Measurements from ENCODE around the gene SPOCK2. TPM values are rescaled to one million over a fixed set of nuclear protein-coding genes. Genes with fewer than 3 reads are reported as not detected.

SPOCK2 gene
- total RNA-seq, 4 donors from 2014 or later = 4.6 to 12.1 (median 7.8) TPM

DNA sequence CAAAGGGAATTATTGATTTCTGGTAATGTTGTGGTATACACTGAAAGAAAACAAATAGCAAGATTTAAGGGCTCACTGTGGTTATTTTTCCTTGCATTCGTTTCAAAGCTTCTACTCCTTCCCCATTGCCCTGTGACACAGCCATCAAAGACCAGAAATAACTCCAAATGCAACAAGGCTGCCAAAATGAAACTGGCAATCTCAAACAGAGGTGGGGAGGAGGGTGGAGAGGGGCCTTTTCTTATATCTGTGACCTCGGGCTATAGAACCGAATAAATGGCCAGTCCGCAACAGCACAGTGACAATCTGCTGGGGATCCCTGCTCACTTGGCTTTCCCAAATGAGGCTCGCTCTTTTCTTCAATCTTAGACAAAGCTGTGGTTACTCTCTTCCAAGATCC, 17.4 kb upstream of the SPOCK2 start:
- peaks cover 3 to 28% (median 19%) of the 10 kb centered on the region in 4 donors for H3K36me3 ChIP-seq
- 95% methylated on average over 5 of the region's 5 CpGs for WGBS
- no peak overlapping the region for H3K4me3 ChIP-seq
- H3K9me3 ChIP-seq = no peaks in the 10 kb centered on the region
- TF ChIP-seq, protein P1, sequence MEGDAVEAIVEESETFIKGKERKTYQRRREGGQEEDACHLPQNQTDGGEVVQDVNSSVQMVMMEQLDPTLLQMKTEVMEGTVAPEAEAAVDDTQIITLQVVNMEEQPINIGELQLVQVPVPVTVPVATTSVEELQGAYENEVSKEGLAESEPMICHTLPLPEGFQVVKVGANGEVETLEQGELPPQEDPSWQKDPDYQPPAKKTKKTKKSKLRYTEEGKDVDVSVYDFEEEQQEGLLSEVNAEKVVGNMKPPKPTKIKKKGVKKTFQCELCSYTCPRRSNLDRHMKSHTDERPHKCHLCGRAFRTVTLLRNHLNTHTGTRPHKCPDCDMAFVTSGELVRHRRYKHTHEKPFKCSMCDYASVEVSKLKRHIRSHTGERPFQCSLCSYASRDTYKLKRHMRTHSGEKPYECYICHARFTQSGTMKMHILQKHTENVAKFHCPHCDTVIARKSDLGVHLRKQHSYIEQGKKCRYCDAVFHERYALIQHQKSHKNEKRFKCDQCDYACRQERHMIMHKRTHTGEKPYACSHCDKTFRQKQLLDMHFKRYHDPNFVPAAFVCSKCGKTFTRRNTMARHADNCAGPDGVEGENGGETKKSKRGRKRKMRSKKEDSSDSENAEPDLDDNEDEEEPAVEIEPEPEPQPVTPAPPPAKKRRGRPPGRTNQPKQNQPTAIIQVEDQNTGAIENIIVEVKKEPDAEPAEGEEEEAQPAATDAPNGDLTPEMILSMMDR (IDR thresholded peaks at IDR 0.05) = no peak
- no peak for TF ChIP-seq POLR2AphosphoS5 (IDR thresholded peaks at IDR 0.05)
- TF ChIP-seq POLR2A (IDR thresholded peaks at IDR 0.05; ENCODE audit: low read depth) = no peak
- no peak for TF ChIP-seq EP300 (IDR thresholded peaks at IDR 0.05)
- intact Hi-C loops (cut with DNase I) = no loop called here
- H3K4me1 ChIP-seq = peaks cover 0 to 12% (median 0%) of the 10 kb centered on the region in 4 donors
- no peak overlapping the region for H3K27ac ChIP-seq (replicated peaks in 1 of 4)
- DNase-seq (ENCODE audit: extremely low spot score) = no peak
- no peaks in the 10 kb centered on the region for H3K27me3 ChIP-seq

GRCh38 chr10:72105098-72105475, 16.7 kb upstream of the SPOCK2 start:
- DNase-seq (ENCODE audit: extremely low spot score) = no peak
- TF ChIP-seq, protein P1 (IDR thresholded peaks at IDR 0.05) = no peak
- TF ChIP-seq EP300 (IDR thresholded peaks at IDR 0.05) = no peak
- TF ChIP-seq POLR2AphosphoS5 (IDR thresholded peaks at IDR 0.05) = no peak
- TF ChIP-seq POLR2A (IDR thresholded peaks at IDR 0.05; ENCODE audit: low read depth) = no peak

GRCh38 chr10:72104472-72105097, 16.2 kb upstream of the SPOCK2 start:
- DNase-seq (ENCODE audit: extremely low spot score) = no peak
- Histone ChIP-seq H3K27me3 (no peaks in the 10 kb centered on the region), H3K4me3 (no peak overlapping the region), H3K36me3 (peaks cover 3 to 35% (median 19%) of the 10 kb centered on the region in 4 donors), H3K27ac (replicated peaks in 1 of 4) (peak overlapping the region in 1 of 4 donors; percentile 49), H3K4me1 (peaks cover 0 to 8% (median 0%) of the 10 kb centered on the region in 4 donors), H3K9me3 (no peaks in the 10 kb centered on the region)
- intact Hi-C loops (cut with DNase I) = no loop called here
- TF ChIP-seq POLR2AphosphoS5 (IDR thresholded peaks at IDR 0.05) (no peak), POLR2A (IDR thresholded peaks at IDR 0.05; ENCODE audit: low read depth) (no peak), EP300 (IDR thresholded peaks at IDR 0.05) (no peak)
- TF ChIP-seq, protein P1 (IDR thresholded peaks at IDR 0.05) = no peak
- 78% methylated on average over 8 of the region's 8 CpGs for WGBS

More at GRCh38 chr10:72105098-72105475, 16.7 kb upstream of the SPOCK2 start:
- H3K9me3 ChIP-seq = no peaks in the 10 kb centered on the region
- no peaks in the 10 kb centered on the region for H3K27me3 ChIP-seq
- H3K27ac ChIP-seq (replicated peaks in 1 of 4) = peak overlapping the region in 1 of 4 donors; percentile 49
- WGBS = 95% methylated on average over 6 of the region's 9 CpGs
- intact Hi-C loops (cut with DNase I) = no loop called here
- H3K36me3 ChIP-seq = peaks cover 3 to 33% (median 19%) of the 10 kb centered on the region in 4 donors
- peaks cover 0 to 12% (median 0%) of the 10 kb centered on the region in 4 donors for H3K4me1 ChIP-seq
- no peak overlapping the region for H3K4me3 ChIP-seq

GRCh38 chr10:72099600-72099921, 11.2 kb upstream of the SPOCK2 start:
- intact Hi-C loops (cut with DNase I) = no loop called here
- TF ChIP-seq POLR2A (IDR thresholded peaks at IDR 0.05; ENCODE audit: low read depth) (no peak), EP300 (IDR thresholded peaks at IDR 0.05) (no peak), POLR2AphosphoS5 (IDR thresholded peaks at IDR 0.05) (no peak)
- TF ChIP-seq, protein P1 (IDR thresholded peaks at IDR 0.05) = no peak
- Histone ChIP-seq H3K4me1 (no peaks in the 10 kb centered on the region), H3K27me3 (no peaks in the 10 kb centered on the region), H3K27ac (replicated peaks in 1 of 4) (no peak overlapping the region), H3K9me3 (no peaks in the 10 kb centered on the region), H3K36me3 (peaks cover 17 to 61% (median 34%) of the 10 kb centered on the region in 4 donors), H3K4me3 (no peak overlapping the region)
- 92% methylated on average over 10 of the region's 10 CpGs for WGBS
- DNase-seq (ENCODE audit: extremely low spot score) = no peak

Data from esophagus muscularis mucosa (tissue), 4 donors.